K562 (cell line): ENCODE results near the gene GABRB1. TPM values are rescaled to one million over a fixed set of nuclear protein-coding genes. Genes with fewer than 3 reads are reported as not detected.
A peak's percentile ranks its signal among the peaks of the same experiment; 100 is the strongest.

Source experiments
- ATAC-seq: fragments of 200-7000 bp; cut with Tn5 transposase; 3 replicates; pipeline ENCODE4 v1.9.1; 2020; ENCODE audit warnings: moderate library complexity
- BruUV-seq: library from RNA; stranded (reverse); fragments of 400-500 nt; replicated peaks from 2 replicates; lab custom pipeline; 2021; lab: Mats Ljungman, UMichigan
- CTCF ChIA-PET: fragments of 300-600 bp; formaldehyde crosslinking; extraction: SDS; loops from one replicate; lab custom pipeline; 2021; ENCODE audit warnings: low intra/inter-chr PET ratio; lab: Yijun Ruan, JAX
- POLR2A ChIA-PET: fragments of 300-600, 350-650 bp; sonication (Branson Sonifier 250); formaldehyde crosslinking; extraction: SDS; loops from one replicate; lab custom pipeline; 2021; ENCODE audit warnings: antibody characterized with exemption, inconsistent platforms; lab: Yijun Ruan, JAX
- DNase-seq, 4 experiments: peaks; one replicate each; pipeline versions ENCODE4 v3.0.0 to v3.0.0-alpha.2; 2011 to 2018; ENCODE audit warnings: low spot score in 3 of 4, mixed read lengths in 3 of 4; ENCODE audit errors: extremely low read depth in 1 of 4
- FAIRE-seq: peaks from 2 replicates; lab custom pipeline; 2011; peaks lifted over from hg19 to GRCh38; lab: Jason Lieb, UNC
- H2AFZ ChIP-seq: 2 replicates; pipeline ENCODE4 v1.6.0; 2011; ENCODE audit warnings: low read depth, low read length, control low read depth, inconsistent platforms
- H3K27ac ChIP-seq: fragments of 200-600 bp; 3 replicates; pipeline ENCODE4 v1.8.0; 2011; ENCODE audit warnings: low read depth, mild to moderate bottlenecking, control low read depth, inconsistent platforms, low read length, moderate library complexity, mixed read lengths; ENCODE audit errors: extremely low read depth
- H3K27me3 ChIP-seq, 2 experiments: fragments of 300-600 bp in 1 of 2; 2 replicates in 1 of 2; 3 replicates in 1 of 2; pipeline versions ENCODE4 v1.6.0 to v1.8.0; 2011; ENCODE audit warnings: inconsistent platforms in 2 of 2, low read length in 2 of 2, mild to moderate bottlenecking in 1 of 2, mixed read lengths in 1 of 2, moderate library complexity in 1 of 2; ENCODE audit not compliant: control insufficient read depth in 2 of 2, insufficient read depth in 2 of 2
- H3K36me3 ChIP-seq: fragments of 300-600 bp; 3 replicates; pipeline ENCODE4 v1.8.0; 2011; ENCODE audit warnings: mild to moderate bottlenecking, low read length, inconsistent platforms; ENCODE audit not compliant: control insufficient read depth, insufficient read depth
- H3K4me1 ChIP-seq, 2 experiments: fragments of 200-600 bp in 1 of 2; replicated peaks in 1 of 2; 2 replicates in 1 of 2; 3 replicates in 1 of 2; pipeline versions ENCODE4 v1.5.1 to v1.8.0; 2011; ENCODE audit warnings: inconsistent platforms in 2 of 2, low read length in 2 of 2, mild to moderate bottlenecking in 1 of 2, mixed read lengths in 1 of 2, moderate library complexity in 1 of 2; ENCODE audit not compliant: control insufficient read depth in 2 of 2, insufficient read depth in 2 of 2
- H3K4me2 ChIP-seq: 2 replicates; pipeline ENCODE4 v1.6.1; 2011; ENCODE audit warnings: low read length, control low read depth, inconsistent platforms, mixed read lengths; ENCODE audit not compliant: insufficient read depth
- H3K4me3 ChIP-seq: fragments of 200-600 bp; sonication (generic), shearing (Covaris generic); 2 replicates; pipeline ENCODE4 v1.5.1; 2016; ENCODE audit warnings: control low read depth, inconsistent platforms
- H3K79me2 ChIP-seq: fragments of 200-600 bp; 3 replicates; pipeline ENCODE4 v1.8.0; 2011; ENCODE audit warnings: low read length, inconsistent platforms; ENCODE audit not compliant: control insufficient read depth, insufficient read depth
- H3K9ac ChIP-seq, 2 experiments: 2 replicates each; pipeline versions ENCODE4 v1.6.0 to v1.6.1; 2011; ENCODE audit warnings: low read depth in 2 of 2, low read length in 2 of 2, control low read depth in 1 of 2, inconsistent platforms in 1 of 2, mild to moderate bottlenecking in 1 of 2, mixed read lengths in 1 of 2; ENCODE audit not compliant: insufficient read depth in 1 of 2
- H3K9me1 ChIP-seq: one replicate; pipeline ENCODE4 v1.6.0; 2011; ENCODE audit warnings: inconsistent platforms, mild to moderate bottlenecking, low read length, moderate library complexity; ENCODE audit not compliant: control insufficient read depth, insufficient read depth
- H3K9me3 ChIP-seq: replicated peaks from 2 replicates; pipeline ENCODE4 v1.5.1; 2011; ENCODE audit warnings: low read depth, low read length, inconsistent platforms; ENCODE audit not compliant: control insufficient read depth, insufficient read depth
- H4K20me1 ChIP-seq: replicated peaks from 2 replicates; pipeline ENCODE4 v1.6.1; 2011; ENCODE audit warnings: low read length, inconsistent platforms, mixed read lengths; ENCODE audit not compliant: control insufficient read depth, insufficient read depth
- DACH1 ChIP-seq: fragments of 450-650 bp; IDR thresholded peaks from 2 replicates; pipeline ENCODE4 v1.6.1; 2018; ENCODE audit not compliant: partially characterized antibody
- EP400 ChIP-seq: fragments of 450-650 bp; IDR thresholded peaks from 2 replicates; pipeline ENCODE4 v1.6.1; 2017; ENCODE audit warnings: antibody characterized with exemption, mild to moderate bottlenecking, moderate library complexity
- HMGN3 ChIP-seq: IDR thresholded peaks from 2 replicates; pipeline ENCODE4 v1.6.1; 2011; ENCODE audit warnings: borderline replicate concordance, low read depth, mild to moderate bottlenecking, mixed read lengths, low read length; ENCODE audit not compliant: insufficient read length; ENCODE audit errors: extremely low read depth
- ILK ChIP-seq: fragments of 450-650 bp; IDR thresholded peaks from 2 replicates; pipeline ENCODE4 v1.6.1; 2016; ENCODE audit warnings: missing genetic modification characterization, low read depth, mild to moderate bottlenecking, missing compliant biosample characterization, moderate library complexity, borderline replicate concordance
- NFRKB ChIP-seq: fragments of 450-650 bp; IDR thresholded peaks from 2 replicates; pipeline ENCODE4 v1.6.1; 2016; ENCODE audit warnings: low read depth
- PHF8 ChIP-seq: fragments of 200-600 bp; sonication (generic); IDR thresholded peaks from 2 replicates; pipeline ENCODE4 v1.6.1; 2012; ENCODE audit warnings: mixed run types, mild to moderate bottlenecking, inconsistent platforms, low read length, moderate library complexity, borderline replicate concordance
- POLR2A ChIP-seq: fragments of 450-650 bp; conservative IDR thresholded peaks from 2 replicates; pipeline ENCODE4 v1.6.1; 2016
- RBM34 ChIP-seq: fragments of 200-400 bp; formaldehyde crosslinking; IDR thresholded peaks from 2 replicates; pipeline ENCODE4 v1.6.1; 2018; ENCODE audit warnings: low read length, borderline replicate concordance; ENCODE audit not compliant: insufficient read depth
- RCOR1 ChIP-seq, 2 experiments: IDR thresholded peaks; 2 replicates each; pipeline ENCODE4 v1.6.1; 2012; ENCODE audit warnings: low read depth in 2 of 2, low read length in 2 of 2, borderline replicate concordance in 1 of 2, improper control_type of control experiment in 1 of 2
- RFX1 ChIP-seq: fragments of 450-650 bp; IDR thresholded peaks from 2 replicates; pipeline ENCODE4 v1.6.1; 2016; ENCODE audit warnings: mild to moderate bottlenecking, moderate library complexity
- SRSF7 ChIP-seq: fragments of 200-400 bp; formaldehyde crosslinking; optimal IDR thresholded peaks from 2 replicates; pipeline ENCODE3; 2017; ENCODE audit warnings: mild to moderate bottlenecking, low read depth, low read length
- STAT5A ChIP-seq: IDR thresholded peaks from 2 replicates; pipeline ENCODE4 v1.6.1; 2012; ENCODE audit warnings: low read length, inconsistent platforms, borderline replicate concordance
- ZNF444 ChIP-seq: fragments of 250-450 bp; sonication (Bioruptor Pico); IDR thresholded peaks from 2 replicates; pipeline ENCODE4 v1.4.0; 2020; ENCODE audit warnings: mild to moderate bottlenecking, moderate library complexity
- WGBS: fragments of 100-300 bp; shearing (Covaris generic); methylation state at CpG from one replicate; pipeline ENCODE4 v1.1.6; 2016; ENCODE audit warnings: low coverage, mixed read lengths; ENCODE audit not compliant: insufficient coverage; ENCODE audit errors: missing lambda C conversion rate; 5-methylcytosine and 5-hydroxymethylcytosine counted together
- in situ Hi-C: fragments of 300-500 bp; cut with MboI; formaldehyde crosslinking; loops from 4 replicates; pipeline ENCODE4 v1.15.0; 2018; ENCODE audit warnings: inconsistent platforms, mixed read lengths
- intact Hi-C: fragments of 100-400 bp; cut with micrococcal nuclease; formaldehyde crosslinking; loops from 2 replicates; pipeline ENCODE4 v1.14.2; 2022
- polyA plus RNA-seq, 8 experiments: library from polyadenylated mRNA; depleted of rRNA in 4 of 8; stranded (reverse) in 5 of 8; unstranded in 3 of 8; fragments of >200 nt; fragmentation: Nextera tagmentation in 2 of 8; fragmentation: Illumina TruSeq in 1 of 8; extraction: Ambion mirVana in 2 of 8; extraction: Trizol in 1 of 8; gene quantifications; 2 replicates each; pipeline versions ENCODE4 v1.2.1 to v1.2.3, GENCODE V29; 2011 to 2014; ENCODE audit warnings: inconsistent platforms in 1 of 8, missing spikeins in 1 of 8
- total RNA-seq, 7 experiments: library from RNA; depleted of rRNA in 6 of 7; stranded (reverse); fragments of >200 nt in 6 of 7; fragmentation: Illumina TruSeq in 2 of 7; extraction: Trizol in 2 of 7; gene quantifications; 2 replicates each; pipeline versions ENCODE4 v1.2.1 to v1.2.3, GENCODE V29; 2011 to 2021; ENCODE audit warnings: low replicate concordance in 1 of 7

GABRB1 gene
- total and polyA plus RNA-seq, 9 of the 15 experiments (the other 6 are each of a cell fraction or from before 2014, with no cell fraction given) = not detected

DNA sequence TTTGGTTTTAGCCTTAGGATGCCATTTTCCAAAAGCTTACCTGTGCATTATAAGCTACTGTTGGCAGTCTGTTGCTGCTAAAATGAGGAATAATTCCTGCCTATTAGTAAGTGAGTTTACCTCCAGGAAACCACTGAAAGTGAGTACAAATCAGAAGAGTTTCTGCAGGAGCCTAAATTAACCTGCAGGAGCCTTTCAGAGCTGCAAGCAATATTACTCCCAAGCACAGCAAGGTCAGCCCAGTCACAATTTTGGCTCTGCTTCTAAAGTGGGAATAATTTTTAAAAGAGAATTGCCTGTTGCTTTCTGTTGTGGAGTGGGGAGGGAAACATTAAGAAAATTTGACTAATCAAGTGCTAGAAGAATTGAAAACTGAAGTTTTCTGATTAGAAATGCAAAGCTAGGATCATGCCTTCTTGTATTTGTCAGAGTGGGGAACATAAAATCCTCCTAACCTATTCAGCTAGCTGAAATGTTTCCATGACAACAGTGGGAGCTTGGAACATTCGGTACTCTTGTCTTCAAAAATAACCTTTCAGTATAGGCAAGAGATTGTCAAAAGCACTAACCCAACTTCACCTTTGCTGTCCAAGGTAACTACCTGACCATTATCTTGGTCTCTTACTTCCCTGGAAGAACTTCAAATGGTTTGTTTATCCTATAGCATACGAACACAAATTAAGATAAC is 239.0 kb downstream of the GABRB1 start:
- 0% methylated on average over 2 of the region's 2 CpGs for WGBS
- H4K20me1 ChIP-seq = no peaks in the 10 kb centered on the region
- POLR2A ChIA-PET = no interaction called here
- DNase-seq (no peak), ATAC-seq (no peak), FAIRE-seq (no peak)
- no peak overlapping the region for H3K27ac ChIP-seq
- no TSS peak for BruUV-seq
- H3K36me3 ChIP-seq = no peaks in the 10 kb centered on the region
- no peaks in the 10 kb centered on the region for H3K27me3 ChIP-seq
- no peak overlapping the region for H3K4me3 ChIP-seq
- CTCF ChIA-PET = no interaction called here
- H2AFZ ChIP-seq = no peak overlapping the region
- no peaks in the 10 kb centered on the region for H3K4me1 ChIP-seq
- no peaks in the 10 kb centered on the region for H3K79me2 ChIP-seq
- no peaks in the 10 kb centered on the region for H3K9me1 ChIP-seq
- in situ Hi-C loops = no loop called here
- H3K9me3 ChIP-seq = no peaks in the 10 kb centered on the region
- intact Hi-C loops = no loop called here
- TF ChIP-seq ZNF444 (CRISPR knock-in tag) (no peak), RFX1 (peak; percentile 27; the same call in 1 of the 2 replicates)
- no peak overlapping the region for H3K4me2 ChIP-seq
- no peak overlapping the region for H3K9ac ChIP-seq

DNA sequence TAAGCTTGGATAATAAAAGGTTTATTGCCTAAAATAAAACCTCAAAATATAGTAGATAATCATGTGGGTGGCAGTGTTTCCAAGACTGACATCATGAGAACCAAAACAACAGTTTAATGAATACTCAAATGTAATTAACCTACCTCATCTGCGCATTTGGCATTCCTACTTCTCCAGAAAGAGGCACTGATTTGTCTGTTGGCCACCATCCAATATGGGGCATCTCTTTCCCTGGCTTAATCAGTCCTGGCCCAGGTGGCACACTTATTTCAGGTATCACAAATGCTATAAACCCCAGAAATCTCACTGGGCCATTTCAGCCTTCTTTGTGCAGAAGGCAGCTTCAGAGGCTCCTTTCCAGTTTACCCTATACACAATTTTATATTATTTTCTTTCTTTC is 239.9 kb downstream of the GABRB1 start:
- intact Hi-C loops = no loop called here
- CTCF ChIA-PET = no interaction called here
- no peaks in the 10 kb centered on the region for H3K79me2 ChIP-seq
- TF ChIP-seq NFRKB (no peak), RCOR1 (IDR thresholded peaks at IDR 0.05; ENCODE audit: borderline replicate concordance in 1 of 2, low read depth in 2 of 2, low read length in 2 of 2) (no peak), HMGN3 (no peak), RBM34 (no peak), DACH1 (no peak), SRSF7 (no peak), PHF8 (no peak), ILK (tag) (no peak), POLR2A (no peak), STAT5A (no peak), EP400 (no peak)
- TF ChIP-seq, all 486 proteins: peak for 0
- WGBS = 0% methylated on average over 1 of the region's 1 CpG
- H2AFZ ChIP-seq = no peak overlapping the region
- DNase-seq (no peak), FAIRE-seq (no peak), ATAC-seq (no peak)
- in situ Hi-C loops = no loop called here
- BruUV-seq = no TSS peak
- no peaks in the 10 kb centered on the region for H3K27me3 ChIP-seq
- H3K36me3 ChIP-seq = no peaks in the 10 kb centered on the region
- no peak overlapping the region for H3K27ac ChIP-seq
- POLR2A ChIA-PET = no interaction called here
- H3K4me3 ChIP-seq = no peak overlapping the region
- H3K4me1 ChIP-seq = no peaks in the 10 kb centered on the region
- H3K4me2 ChIP-seq = no peak overlapping the region
- H4K20me1 ChIP-seq = no peaks in the 10 kb centered on the region
- no peak overlapping the region for H3K9ac ChIP-seq
- no peaks in the 10 kb centered on the region for H3K9me1 ChIP-seq
- H3K9me3 ChIP-seq = no peaks in the 10 kb centered on the region
